Glutamatergic neuron (in vitro differentiated cells): ENCODE results near the gene DUSP9. TPM values are rescaled to one million over a fixed set of nuclear protein-coding genes. Genes with fewer than 3 reads are reported as not detected.

Source experiments
- DNase-seq: peaks from one replicate; pipeline ENCODE4 v3.0.0; 2022
- H3K27ac Mint-ChIP-seq: one replicate; pipeline ENCODE4 v1.8.0; 2020; ENCODE audit warnings: mild to moderate bottlenecking, mixed read lengths, inconsistent platforms; ENCODE audit not compliant: unreplicated experiment
- H3K27me3 Mint-ChIP-seq: one replicate; pipeline ENCODE4 v1.8.0; 2020; ENCODE audit warnings: mild to moderate bottlenecking, moderate library complexity, mixed read lengths, inconsistent platforms; ENCODE audit not compliant: unreplicated experiment
- H3K36me3 Mint-ChIP-seq: one replicate; pipeline ENCODE4 v1.8.0; 2020; ENCODE audit warnings: mild to moderate bottlenecking, mixed read lengths, inconsistent platforms; ENCODE audit not compliant: unreplicated experiment
- H3K4me1 Mint-ChIP-seq: one replicate; pipeline ENCODE4 v1.8.0; 2020; ENCODE audit warnings: mild to moderate bottlenecking, low read depth, mixed read lengths, inconsistent platforms; ENCODE audit not compliant: unreplicated experiment
- H3K4me3 Mint-ChIP-seq: one replicate; pipeline ENCODE4 v1.8.0; 2020; ENCODE audit warnings: mild to moderate bottlenecking, mixed read lengths, inconsistent platforms; ENCODE audit not compliant: unreplicated experiment
- H3K9me3 Mint-ChIP-seq: one replicate; pipeline ENCODE4 v1.8.0; 2020; ENCODE audit warnings: mild to moderate bottlenecking, moderate library complexity, mixed read lengths, inconsistent platforms; ENCODE audit not compliant: unreplicated experiment
- CTCF ChIP-seq: fragments of 200-600 bp; sonication (generic); IDR thresholded peaks from one replicate; pipeline ENCODE4 v1.5.0; 2021; ENCODE audit not compliant: partially characterized antibody, unreplicated experiment
- total RNA-seq: library from RNA; stranded (reverse); fragmentation: NEBNext Ultra II Directional; extraction: Animal tissue kit (Norgen Biotek cat#: 25700); gene quantifications from one replicate; pipeline ENCODE4 v1.2.1, GENCODE V29; 2021; ENCODE audit not compliant: unreplicated experiment

DUSP9 gene
- total RNA-seq, 1 donor from 2014 or later, result 0.61 TPM

- Mint-ChIP-seq H3K27me3 (no peaks in the 10 kb centered on the region), H3K4me3 (peak overlapping the region; percentile 55), H3K36me3 (no peaks in the 10 kb centered on the region), H3K27ac (peak overlapping the region; percentile 76), H3K4me1 (peaks cover 2% of the 10 kb centered on the region), H3K9me3 (no peaks in the 10 kb centered on the region)
- no peak for TF ChIP-seq CTCF
- no peak for DNase-seq
Observed at GRCh38 chrX:153685751-153686696, 39.0 kb downstream of the DUSP9 start.

GRCh38 chrX:153686711-153687110 is 39.7 kb downstream of the DUSP9 start:
- DNase-seq, result no peak
- H3K4me3 Mint-ChIP-seq, result peak overlapping the region; percentile 55
- no peaks in the 10 kb centered on the region for H3K9me3 Mint-ChIP-seq
- H3K4me1 Mint-ChIP-seq, result peaks cover 2% of the 10 kb centered on the region
- peak overlapping the region; percentile 76 for H3K27ac Mint-ChIP-seq
- H3K27me3 Mint-ChIP-seq, result no peaks in the 10 kb centered on the region
- no peak for TF ChIP-seq CTCF
- no peaks in the 10 kb centered on the region for H3K36me3 Mint-ChIP-seq

- H3K27ac Mint-ChIP-seq, result peak within 1 kb of the TSS; percentile 76
- H3K9me3 Mint-ChIP-seq, result no peaks in the 10 kb centered on the region
- peak within 1 kb of the TSS; percentile 55 for H3K4me3 Mint-ChIP-seq
- DNase-seq, result peak; percentile 77
- peaks cover 2% of the 10 kb centered on the region for H3K4me1 Mint-ChIP-seq
- TF ChIP-seq CTCF, result peak; percentile 31
- H3K27me3 Mint-ChIP-seq, result no peaks in the 10 kb centered on the region
- no peaks in the 10 kb centered on the region for H3K36me3 Mint-ChIP-seq
Observed at GRCh38 chrX:153687121-153688039, 40.4 kb downstream of the DUSP9 start, which contains the start of gene SLC6A8. Gene SLC6A8, plus strand, starts transcription at chrX:153687926. Its CDS starts 649 bp downstream, at chrX:153688575.

GRCh38 chrX:153688071-153688470 is 41.1 kb downstream of the DUSP9 start:
- Mint-ChIP-seq H3K4me3 (no peak overlapping the region), H3K27me3 (no peaks in the 10 kb centered on the region), H3K4me1 (peaks cover 2% of the 10 kb centered on the region), H3K27ac (no peak overlapping the region), H3K36me3 (no peaks in the 10 kb centered on the region), H3K9me3 (no peaks in the 10 kb centered on the region)
- DNase-seq, result no peak
- TF ChIP-seq CTCF, result no peak
